Fibroblast of lung (primary cell): ENCODE data around the gene LIPA. TPM values are rescaled to one million over a fixed set of nuclear protein-coding genes. Genes with fewer than 3 reads are reported as not detected.

Source experiments
- DNase-seq, 2 donors: peaks; one replicate each; pipeline versions ENCODE4 v3.0.0 to v3.0.0-alpha.2; 2010; ENCODE audit warnings: low read depth in 2 of 2
- H2AFZ ChIP-seq: 2 replicates; pipeline ENCODE4 v1.5.1; 2012; ENCODE audit warnings: low read length, control low read depth, inconsistent platforms
- H3K27ac ChIP-seq: 2 replicates; pipeline ENCODE4 v1.5.1; 2011; ENCODE audit warnings: low read length, control low read depth; ENCODE audit not compliant: insufficient read depth
- H3K27me3 ChIP-seq: 2 replicates; pipeline ENCODE4 v1.5.1; 2011; ENCODE audit warnings: mild to moderate bottlenecking, low read length; ENCODE audit not compliant: control insufficient read depth, insufficient read depth
- H3K36me3 ChIP-seq: 2 replicates; pipeline ENCODE4 v1.5.1; 2011; ENCODE audit warnings: low read length; ENCODE audit not compliant: control insufficient read depth, insufficient read depth
- H3K4me1 ChIP-seq: 2 replicates; pipeline ENCODE4 v1.5.1; 2011; ENCODE audit warnings: low read length; ENCODE audit not compliant: control insufficient read depth, insufficient read depth; ENCODE audit errors: extremely low read depth
- H3K4me2 ChIP-seq: 2 replicates; pipeline ENCODE4 v1.5.1; 2011; ENCODE audit warnings: low read length, control low read depth; ENCODE audit not compliant: insufficient read depth; ENCODE audit errors: extremely low read depth
- H3K4me3 ChIP-seq, 4 experiments: fragments of 200-600 bp in 1 of 4; sonication (generic) in 1 of 4; replicated peaks in 1 of 4; 2 replicates each; pipeline ENCODE4 v1.5.1; 2011 to 2016; ENCODE audit warnings: low read length in 4 of 4, low read depth in 3 of 4, mild to moderate bottlenecking in 3 of 4, control low read depth in 2 of 4, inconsistent platforms in 1 of 4, mixed read lengths in 1 of 4; ENCODE audit not compliant: insufficient read depth in 1 of 4; ENCODE audit errors: control extremely low read depth in 1 of 4
- H3K79me2 ChIP-seq: 2 replicates; pipeline ENCODE4 v1.5.1; 2012; ENCODE audit warnings: mild to moderate bottlenecking, low read length, inconsistent platforms; ENCODE audit not compliant: control insufficient read depth, insufficient read depth
- H3K9ac ChIP-seq: 2 replicates; pipeline ENCODE4 v1.5.1; 2011; ENCODE audit warnings: mild to moderate bottlenecking, low read length, control low read depth; ENCODE audit not compliant: insufficient read depth
- H3K9me3 ChIP-seq: 2 replicates; pipeline ENCODE4 v1.5.1; 2012; ENCODE audit warnings: low read depth, low read length; ENCODE audit not compliant: control insufficient read depth, insufficient read depth
- H4K20me1 ChIP-seq: 2 replicates; pipeline ENCODE4 v1.5.1; 2011; ENCODE audit warnings: low read length; ENCODE audit not compliant: control insufficient read depth, insufficient read depth; ENCODE audit errors: extremely low read depth
- CTCF ChIP-seq, 2 donors: IDR thresholded peaks in 1 of 2; conservative IDR thresholded peaks in 1 of 2; 1 replicate in 1 of 2; 2 replicates in 1 of 2; pipeline ENCODE4 v1.5.1; 2011 to 2012; ENCODE audit warnings: low read length in 2 of 2, control low read depth in 1 of 2, inconsistent platforms in 1 of 2, low read depth in 1 of 2, mild to moderate bottlenecking in 1 of 2
- EZH2 ChIP-seq: IDR thresholded peaks from 2 replicates; pipeline ENCODE4 v1.5.1; 2012; ENCODE audit warnings: low read length, control low read depth, mild to moderate bottlenecking; ENCODE audit errors: missing control alignments
- polyA plus RNA-seq, 2 donors: library from polyadenylated mRNA; depleted of rRNA in 1 of 2; stranded (reverse) in 1 of 2; unstranded in 1 of 2; fragments of >200 nt; gene quantifications; 2 replicates each; pipeline ENCODE4 v1.2.1, GENCODE V29; 2011 to 2012; ENCODE audit warnings: missing spikeins in 1 of 2
- total RNA-seq: library from RNA; depleted of rRNA; stranded (reverse); fragments of >200 nt; gene quantifications from 2 replicates; pipeline ENCODE4 v1.2.1, GENCODE V29; 2014

The LIPA gene
- total and polyA plus RNA-seq, 2 donors (not counting 1 experiment from before 2014, with no cell fraction given): 72.3 to 105 TPM

- H3K4me1 ChIP-seq: peaks cover 13% of the 10 kb centered on the region
- no peaks in the 10 kb centered on the region for H3K36me3 ChIP-seq
- DNase-seq: no peak
Observed at GRCh38 chr10:89273680-89274079, 22.1 kb upstream of the LIPA start.

GRCh38 chr10:89271532-89271931, 20.0 kb upstream of the LIPA start:
- DNase-seq: no peak
- Histone ChIP-seq H3K4me3 (no peak overlapping the region), H3K4me2 (no peak overlapping the region), H4K20me1 (no peaks in the 10 kb centered on the region), H3K36me3 (no peaks in the 10 kb centered on the region), H3K9me3 (no peaks in the 10 kb centered on the region), H3K27ac (no peak overlapping the region), H3K27me3 (no peaks in the 10 kb centered on the region), H3K79me2 (no peaks in the 10 kb centered on the region), H3K4me1 (peaks cover 11% of the 10 kb centered on the region), H3K9ac (no peak overlapping the region), H2AFZ (no peak overlapping the region)
- TF ChIP-seq EZH2: no peak

More at GRCh38 chr10:89273680-89274079, 22.1 kb upstream of the LIPA start:
- H3K27me3 ChIP-seq: no peaks in the 10 kb centered on the region
- no peak overlapping the region for H2AFZ ChIP-seq
- H3K27ac ChIP-seq: no peak overlapping the region
- no peaks in the 10 kb centered on the region for H4K20me1 ChIP-seq
- H3K9me3 ChIP-seq: no peaks in the 10 kb centered on the region
- H3K4me2 ChIP-seq: no peak overlapping the region
- H3K9ac ChIP-seq: no peak overlapping the region
- no peaks in the 10 kb centered on the region for H3K79me2 ChIP-seq
- TF ChIP-seq EZH2: no peak
- no peak for TF ChIP-seq CTCF (conservative IDR thresholded peaks at IDR 0.05 in 1 of 2, IDR thresholded peaks at IDR 0.05 in 1 of 2; ENCODE audit: low read depth in 1 of 2, low read length in 2 of 2)
- H3K4me3 ChIP-seq: no peak overlapping the region

- Histone ChIP-seq H3K79me2 (no peaks in the 10 kb centered on the region), H3K27ac (no peak overlapping the region), H3K36me3 (no peaks in the 10 kb centered on the region), H3K27me3 (no peaks in the 10 kb centered on the region), H3K9ac (no peak overlapping the region), H4K20me1 (no peaks in the 10 kb centered on the region), H2AFZ (no peak overlapping the region), H3K9me3 (no peaks in the 10 kb centered on the region), H3K4me3 (no peak overlapping the region), H3K4me1 (peaks cover 7% of the 10 kb centered on the region), H3K4me2 (no peak overlapping the region)
- no peak for DNase-seq
- TF ChIP-seq EZH2: no peak
- TF ChIP-seq CTCF (conservative IDR thresholded peaks at IDR 0.05 in 1 of 2, IDR thresholded peaks at IDR 0.05 in 1 of 2; ENCODE audit: low read depth in 1 of 2, low read length in 2 of 2): no peak
Observed at GRCh38 chr10:89270153-89270483, 18.5 kb upstream of the LIPA start.
